ENCODE measurements around the gene PPP1R12C. TPM values are rescaled to one million over a fixed set of nuclear protein-coding genes. Genes with fewer than 3 reads are reported as not detected.

PPP1R12C gene
- total RNA-seq, 4 donors from 2014 or later = 43.5 to 288 (median 116) TPM

GRCh38 chr19:55058781-55059610 is 58.4 kb downstream of the PPP1R12C start:
- Histone ChIP-seq H3K36me3 (no peaks in the 10 kb centered on the region), H3K27me3 (no peaks in the 10 kb centered on the region), H3K4me3 (no peak overlapping the region), H3K27ac (no peak overlapping the region), H3K4me1 (no peaks in the 10 kb centered on the region), H3K9me3 (no peaks in the 10 kb centered on the region)
- no peak for TF ChIP-seq POLR2A (IDR thresholded peaks at IDR 0.05)
- TF ChIP-seq, protein P1, sequence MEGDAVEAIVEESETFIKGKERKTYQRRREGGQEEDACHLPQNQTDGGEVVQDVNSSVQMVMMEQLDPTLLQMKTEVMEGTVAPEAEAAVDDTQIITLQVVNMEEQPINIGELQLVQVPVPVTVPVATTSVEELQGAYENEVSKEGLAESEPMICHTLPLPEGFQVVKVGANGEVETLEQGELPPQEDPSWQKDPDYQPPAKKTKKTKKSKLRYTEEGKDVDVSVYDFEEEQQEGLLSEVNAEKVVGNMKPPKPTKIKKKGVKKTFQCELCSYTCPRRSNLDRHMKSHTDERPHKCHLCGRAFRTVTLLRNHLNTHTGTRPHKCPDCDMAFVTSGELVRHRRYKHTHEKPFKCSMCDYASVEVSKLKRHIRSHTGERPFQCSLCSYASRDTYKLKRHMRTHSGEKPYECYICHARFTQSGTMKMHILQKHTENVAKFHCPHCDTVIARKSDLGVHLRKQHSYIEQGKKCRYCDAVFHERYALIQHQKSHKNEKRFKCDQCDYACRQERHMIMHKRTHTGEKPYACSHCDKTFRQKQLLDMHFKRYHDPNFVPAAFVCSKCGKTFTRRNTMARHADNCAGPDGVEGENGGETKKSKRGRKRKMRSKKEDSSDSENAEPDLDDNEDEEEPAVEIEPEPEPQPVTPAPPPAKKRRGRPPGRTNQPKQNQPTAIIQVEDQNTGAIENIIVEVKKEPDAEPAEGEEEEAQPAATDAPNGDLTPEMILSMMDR (IDR thresholded peaks at IDR 0.05) = no peak
- intact Hi-C loops (cut with DNase I; ENCODE audit: low total_unique reads) = no loop called here
- no peak for DNase-seq

GRCh38 chr19:55056827-55057226 is 60.6 kb downstream of the PPP1R12C start:
- Histone ChIP-seq H3K9me3 (no peaks in the 10 kb centered on the region), H3K4me1 (no peaks in the 10 kb centered on the region), H3K36me3 (no peaks in the 10 kb centered on the region), H3K27me3 (no peaks in the 10 kb centered on the region), H3K4me3 (no peak overlapping the region), H3K27ac (no peak overlapping the region)
- intact Hi-C loops (cut with DNase I; ENCODE audit: low total_unique reads) = no loop called here
- no peak for DNase-seq
- TF ChIP-seq POLR2A (IDR thresholded peaks at IDR 0.05) = no peak
- TF ChIP-seq, protein P1 (IDR thresholded peaks at IDR 0.05) = no peak

DNA sequence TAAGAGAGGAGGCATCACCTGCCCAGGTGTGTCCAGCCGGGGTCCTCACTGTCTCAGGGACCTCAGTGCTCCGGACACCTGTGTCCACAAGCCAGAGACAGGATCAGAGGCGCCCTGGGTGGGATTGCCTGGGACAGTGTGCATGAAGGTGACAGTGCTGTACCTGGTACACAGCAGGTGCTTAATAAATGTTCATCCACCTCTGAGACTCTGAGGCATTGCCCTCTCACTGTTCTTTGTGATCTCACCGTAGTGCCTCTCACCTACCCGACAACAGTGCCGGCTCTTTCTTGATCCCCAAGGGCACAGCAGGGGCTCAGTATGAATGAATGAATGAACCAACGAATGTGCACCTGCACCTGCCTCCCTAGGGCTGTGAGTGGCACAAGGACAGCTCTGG is 63.7 kb downstream of the PPP1R12C start:
- Histone ChIP-seq H3K9me3 (no peaks in the 10 kb centered on the region), H3K36me3 (no peaks in the 10 kb centered on the region), H3K27ac (no peak overlapping the region), H3K4me1 (no peaks in the 10 kb centered on the region), H3K27me3 (no peaks in the 10 kb centered on the region), H3K4me3 (no peak overlapping the region)
- intact Hi-C loops (cut with DNase I; ENCODE audit: low total_unique reads) = no loop called here
- DNase-seq = no peak
- TF ChIP-seq, protein P1 (IDR thresholded peaks at IDR 0.05) = no peak
- no peak for TF ChIP-seq POLR2A (IDR thresholded peaks at IDR 0.05)

GRCh38 chr19:55050749-55051532 is 66.5 kb downstream of the PPP1R12C start:
- H3K9me3 ChIP-seq = no peaks in the 10 kb centered on the region
- TF ChIP-seq POLR2A (IDR thresholded peaks at IDR 0.05) = no peak
- no peaks in the 10 kb centered on the region for H3K36me3 ChIP-seq

GRCh38 chr19:55048446-55048845 is 69.0 kb downstream of the PPP1R12C start:
- no peak for TF ChIP-seq POLR2A (IDR thresholded peaks at IDR 0.05)
- TF ChIP-seq, protein P1 (IDR thresholded peaks at IDR 0.05) = no peak
- H3K4me1 ChIP-seq = no peaks in the 10 kb centered on the region
- H3K36me3 ChIP-seq = no peaks in the 10 kb centered on the region
- H3K4me3 ChIP-seq = no peak overlapping the region
- intact Hi-C loops (cut with DNase I; ENCODE audit: low total_unique reads) = no loop called here
- DNase-seq = no peak
- H3K9me3 ChIP-seq = no peaks in the 10 kb centered on the region
- no peaks in the 10 kb centered on the region for H3K27me3 ChIP-seq
- H3K27ac ChIP-seq = no peak overlapping the region

More at GRCh38 chr19:55050749-55051532, 66.5 kb downstream of the PPP1R12C start:
- intact Hi-C loops (cut with DNase I; ENCODE audit: low total_unique reads) = no loop called here
- H3K4me1 ChIP-seq = no peaks in the 10 kb centered on the region
- DNase-seq = no peak
- H3K4me3 ChIP-seq = no peak overlapping the region
- H3K27ac ChIP-seq = no peak overlapping the region
- no peaks in the 10 kb centered on the region for H3K27me3 ChIP-seq

Data from uterus (tissue), 4 donors.